ENCODE results near the gene RAB8B. TPM values are rescaled to one million over a fixed set of nuclear protein-coding genes. Genes with fewer than 3 reads are reported as not detected.

RAB8B gene
- total and polyA plus RNA-seq, 12 donors, result 5.2 to 54.4 (median 35.5) TPM

DNA sequence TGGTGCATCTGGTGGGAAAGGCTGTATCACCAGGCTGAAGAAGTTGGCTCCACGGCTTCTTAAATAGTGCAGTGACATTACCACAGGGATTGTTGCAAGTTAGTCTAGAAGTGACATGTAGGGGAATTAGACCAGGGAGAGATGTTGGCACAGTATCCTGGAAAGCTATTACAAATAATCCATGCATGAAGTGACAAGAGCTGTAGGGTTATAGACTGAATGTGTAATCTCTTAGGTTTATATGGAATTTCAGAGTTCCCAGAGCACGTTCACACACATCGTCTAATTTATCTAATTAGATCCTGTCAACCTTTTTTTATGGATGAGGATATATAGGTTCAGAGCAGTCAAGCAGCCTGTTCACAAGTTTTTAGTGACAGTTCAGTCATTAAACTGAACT, 50.7 kb downstream of the RAB8B start:
- Histone ChIP-seq H3K4me3 (no peak overlapping the region), H3K27me3 (no peaks in the 10 kb centered on the region), H3K36me3 (replicated peaks in 1 of 2) (no peaks in the 10 kb centered on the region), H3K4me1 (replicated peaks in 1 of 2) (peaks cover 11 to 33% of the 10 kb centered on the region in 2 donors), H3K9me3 (replicated peaks in 1 of 3) (no peaks in the 10 kb centered on the region), H3K27ac (no peak overlapping the region)
- intact Hi-C loops (cut with DNase I), result no loop called here
- DNase-seq, result no peak
- TF ChIP-seq POLR2A (IDR thresholded peaks at IDR 0.05) (no peak), CTCF (IDR thresholded peaks at IDR 0.05) (no peak)
- 92 to 96% (median 94%) methylated on average over 3 of the region's 3 CpGs for WGBS, 4 donors

GRCh38 chr15:63241316-63241715, 51.9 kb downstream of the RAB8B start:
- TF ChIP-seq CTCF (IDR thresholded peaks at IDR 0.05) (no peak), POLR2A (IDR thresholded peaks at IDR 0.05) (no peak)
- 87 to 100% (median 96%) methylated on average over 1 of the region's 1 CpG for WGBS, 4 donors
- no peak overlapping the region for H3K27ac ChIP-seq
- H3K4me1 ChIP-seq (replicated peaks in 1 of 2), result peaks cover 7 to 29% of the 10 kb centered on the region in 2 donors
- intact Hi-C loops (cut with DNase I), result no loop called here
- H3K27me3 ChIP-seq, result no peaks in the 10 kb centered on the region
- H3K9me3 ChIP-seq (replicated peaks in 1 of 3), result no peaks in the 10 kb centered on the region
- no peak for DNase-seq
- H3K36me3 ChIP-seq (replicated peaks in 1 of 2), result peaks cover 0 to 4% of the 10 kb centered on the region in 2 donors
- H3K4me3 ChIP-seq, result no peak overlapping the region

GRCh38 chr15:63243101-63243500, 53.7 kb downstream of the RAB8B start:
- WGBS, 4 donors, result 75 to 93% (median 85%) methylated on average over 1 of the region's 1 CpG
- H3K9me3 ChIP-seq (replicated peaks in 1 of 3), result no peaks in the 10 kb centered on the region
- H3K4me1 ChIP-seq (replicated peaks in 1 of 2), result peaks cover 8 to 33% of the 10 kb centered on the region in 2 donors
- no peaks in the 10 kb centered on the region for H3K27me3 ChIP-seq
- intact Hi-C loops (cut with DNase I), result no loop called here
- no peak overlapping the region for H3K4me3 ChIP-seq
- TF ChIP-seq POLR2A (IDR thresholded peaks at IDR 0.05) (no peak), CTCF (IDR thresholded peaks at IDR 0.05) (no peak)
- H3K36me3 ChIP-seq (replicated peaks in 1 of 2), result peaks cover 0 to 4% of the 10 kb centered on the region in 2 donors
- H3K27ac ChIP-seq, result peak overlapping the region in 1 of 5 donors; percentile 38
- no peak for DNase-seq

GRCh38 chr15:63243776-63244175, 54.4 kb downstream of the RAB8B start:
- WGBS, 4 donors, result 65 to 77% (median 75%) methylated on average over 1 of the region's 1 CpG
- Histone ChIP-seq H3K36me3 (replicated peaks in 1 of 2) (peaks cover 0 to 4% of the 10 kb centered on the region in 2 donors), H3K4me1 (replicated peaks in 1 of 2) (peaks cover 4 to 30% of the 10 kb centered on the region in 2 donors), H3K27ac (peak overlapping the region in 1 of 5 donors; percentile 38), H3K27me3 (no peaks in the 10 kb centered on the region), H3K4me3 (no peak overlapping the region), H3K9me3 (replicated peaks in 1 of 3) (no peaks in the 10 kb centered on the region)
- no peak for DNase-seq
- intact Hi-C loops (cut with DNase I), result no loop called here
- TF ChIP-seq POLR2A (IDR thresholded peaks at IDR 0.05), result no peak
- TF ChIP-seq CTCF (IDR thresholded peaks at IDR 0.05), result no peak
